ENCODE data around the gene KLK2. TPM values are rescaled to one million over a fixed set of nuclear protein-coding genes. Genes with fewer than 3 reads are reported as not detected.
A peak's percentile ranks its signal among the peaks of the same experiment; 100 is the strongest.

The KLK2 gene
- total RNA-seq, 1 donor from 2014 or later: 0.53 TPM

- Histone ChIP-seq H3K27me3 (ENCODE audit: control insufficient read depth, insufficient read depth, low read length) (no peaks in the 10 kb centered on the region), H3K4me3 (ENCODE audit: low read depth, low read length) (peak overlapping the region; percentile 63), H3K36me3 (ENCODE audit: control insufficient read depth, insufficient read depth, low read length) (no peaks in the 10 kb centered on the region)
- DNase-seq (ENCODE audit: low read depth): peak; percentile 31
- FAIRE-seq: no peak
- no peak for TF ChIP-seq CTCF (IDR thresholded peaks at IDR 0.05; ENCODE audit: insufficient read depth, low read length, severe bottlenecking)
These were observed 37.3 kb upstream of the KLK2 start for GRCh38 chr19:50835785-50836542.

GRCh38 chr19:50836543-50837195 lies 36.6 kb upstream of the KLK2 start:
- Histone ChIP-seq H3K36me3 (ENCODE audit: control insufficient read depth, insufficient read depth, low read length) (no peaks in the 10 kb centered on the region), H3K4me3 (ENCODE audit: low read depth, low read length) (no peak overlapping the region), H3K27me3 (ENCODE audit: control insufficient read depth, insufficient read depth, low read length) (no peaks in the 10 kb centered on the region)
- FAIRE-seq (no peak), DNase-seq (ENCODE audit: low read depth) (no peak)
- TF ChIP-seq CTCF (IDR thresholded peaks at IDR 0.05; ENCODE audit: insufficient read depth, low read length, severe bottlenecking): no peak

DNA sequence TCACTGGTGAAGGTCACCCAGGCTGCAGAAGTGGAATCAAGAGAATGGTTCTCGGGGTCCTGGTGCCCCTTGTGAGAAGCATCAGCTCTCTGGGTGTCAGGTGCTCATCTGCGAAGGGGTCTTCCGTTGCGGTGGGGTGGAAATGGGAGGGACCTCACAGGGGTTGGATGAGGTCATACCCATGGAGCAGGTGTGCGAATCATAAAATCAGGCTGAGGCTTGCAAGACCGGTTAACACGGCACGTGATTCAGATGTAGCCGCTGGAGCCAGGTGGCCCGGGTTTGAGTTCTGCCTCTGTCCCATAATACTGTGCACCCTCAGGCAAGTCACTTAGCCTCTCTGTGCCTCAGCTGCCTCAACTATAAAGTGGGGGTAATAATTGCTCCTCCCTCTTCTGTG lies 35.9 kb upstream of the KLK2 start:
- FAIRE-seq: no peak
- peak; percentile 8 for DNase-seq (ENCODE audit: low read depth)
- Histone ChIP-seq H3K27me3 (ENCODE audit: control insufficient read depth, insufficient read depth, low read length) (no peaks in the 10 kb centered on the region), H3K36me3 (ENCODE audit: control insufficient read depth, insufficient read depth, low read length) (no peaks in the 10 kb centered on the region), H3K4me3 (ENCODE audit: low read depth, low read length) (no peak overlapping the region)
- no peak for TF ChIP-seq CTCF (IDR thresholded peaks at IDR 0.05; ENCODE audit: insufficient read depth, low read length, severe bottlenecking)

DNA sequence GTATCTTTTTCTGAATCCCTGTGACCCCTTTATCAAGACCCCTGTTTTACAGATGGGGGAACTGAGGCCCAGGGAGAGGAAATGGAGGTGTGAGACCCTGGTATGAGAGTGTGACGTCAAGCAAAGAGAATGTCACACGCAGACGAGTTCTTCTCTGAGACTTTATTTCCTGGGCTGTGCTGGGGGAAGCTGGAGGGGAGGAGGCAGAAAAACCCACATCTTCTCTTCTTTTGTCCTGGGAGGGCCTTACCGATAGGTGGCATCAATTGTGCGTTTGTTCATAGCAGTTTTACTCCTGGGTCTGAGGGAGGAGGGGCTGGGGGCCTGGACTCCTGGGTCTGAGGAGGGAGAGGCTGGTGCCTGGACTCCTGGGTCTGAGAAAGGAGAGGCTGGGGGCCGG lies 35.0 kb upstream of the KLK2 start:
- TF ChIP-seq CTCF (IDR thresholded peaks at IDR 0.05; ENCODE audit: insufficient read depth, low read length, severe bottlenecking): peak; percentile 1
- DNase-seq (ENCODE audit: low read depth) (no peak), FAIRE-seq (no peak)

GRCh38 chr19:50839712-50840655 lies 33.3 kb upstream of the KLK2 start:
- FAIRE-seq: no peak
- TF ChIP-seq CTCF (IDR thresholded peaks at IDR 0.05; ENCODE audit: insufficient read depth, low read length, severe bottlenecking): no peak
- H3K36me3 ChIP-seq (ENCODE audit: control insufficient read depth, insufficient read depth, low read length): no peaks in the 10 kb centered on the region
- H3K27me3 ChIP-seq (ENCODE audit: control insufficient read depth, insufficient read depth, low read length): no peaks in the 10 kb centered on the region
- H3K4me3 ChIP-seq (ENCODE audit: low read depth, low read length): no peak overlapping the region
- DNase-seq (ENCODE audit: low read depth): no peak

More for the DNA sequence above, 35.0 kb upstream of the KLK2 start:
- Histone ChIP-seq H3K4me3 (ENCODE audit: low read depth, low read length) (no peak overlapping the region), H3K27me3 (ENCODE audit: control insufficient read depth, insufficient read depth, low read length) (no peaks in the 10 kb centered on the region), H3K36me3 (ENCODE audit: control insufficient read depth, insufficient read depth, low read length) (no peaks in the 10 kb centered on the region)

All from bronchial epithelial cell (primary cell).